ENCODE data around the gene SFT2D1. TPM values are rescaled to one million over a fixed set of nuclear protein-coding genes. Genes with fewer than 3 reads are reported as not detected.

Gene SFT2D1
- total RNA-seq, 1 experiment from 2014 or later: 65.6 TPM

DNA sequence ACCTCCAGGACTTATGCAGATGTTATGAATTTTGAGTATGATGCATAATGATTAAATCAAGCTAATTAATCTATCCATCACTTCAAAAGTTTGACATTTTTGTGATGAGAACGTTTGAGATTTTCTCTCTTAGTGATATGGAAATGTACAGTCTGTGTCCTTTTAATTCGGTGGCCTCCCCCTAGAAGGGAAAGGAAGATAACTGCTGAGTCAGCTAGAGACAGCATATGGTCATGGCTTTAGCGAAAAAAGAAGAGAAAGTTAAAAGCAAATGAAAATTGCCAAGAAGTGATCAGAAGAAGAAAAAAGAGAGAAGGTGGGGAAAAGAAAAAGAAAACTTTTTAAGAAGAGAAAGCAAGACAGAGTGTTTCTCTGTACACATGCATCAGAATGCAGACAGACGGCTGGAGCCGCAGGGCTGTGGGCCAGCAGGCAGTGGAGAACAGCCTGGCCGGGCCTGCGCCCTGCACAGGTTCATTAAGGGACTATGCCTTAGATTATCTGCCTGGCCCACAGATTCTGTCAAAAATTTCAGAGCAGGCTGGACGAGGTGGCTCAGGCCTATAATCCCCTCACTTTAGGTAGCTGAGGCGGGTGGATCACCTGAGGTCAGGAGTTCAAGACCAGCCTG, 41.9 kb downstream of the SFT2D1 start:
- TF ChIP-seq CEBPB (IDR thresholded peaks at IDR 0.05; ENCODE audit: low read depth) (no peak), RAD21 (IDR thresholded peaks at IDR 0.05; ENCODE audit: low read depth) (no peak), POLR2AphosphoS5 (IDR thresholded peaks at IDR 0.05; ENCODE audit: low read depth, low read length) (no peak), YY1 (IDR thresholded peaks at IDR 0.05; ENCODE audit: extremely low read depth, insufficient replicate concordance, low read depth, low read length) (no peak), TCF7L2 (IDR thresholded peaks at IDR 0.05; ENCODE audit: borderline replicate concordance, extremely low read depth, insufficient read depth, insufficient read length) (no peak), SP1 (IDR thresholded peaks at IDR 0.05; ENCODE audit: low read depth) (no peak)
- TF ChIP-seq, protein P1, sequence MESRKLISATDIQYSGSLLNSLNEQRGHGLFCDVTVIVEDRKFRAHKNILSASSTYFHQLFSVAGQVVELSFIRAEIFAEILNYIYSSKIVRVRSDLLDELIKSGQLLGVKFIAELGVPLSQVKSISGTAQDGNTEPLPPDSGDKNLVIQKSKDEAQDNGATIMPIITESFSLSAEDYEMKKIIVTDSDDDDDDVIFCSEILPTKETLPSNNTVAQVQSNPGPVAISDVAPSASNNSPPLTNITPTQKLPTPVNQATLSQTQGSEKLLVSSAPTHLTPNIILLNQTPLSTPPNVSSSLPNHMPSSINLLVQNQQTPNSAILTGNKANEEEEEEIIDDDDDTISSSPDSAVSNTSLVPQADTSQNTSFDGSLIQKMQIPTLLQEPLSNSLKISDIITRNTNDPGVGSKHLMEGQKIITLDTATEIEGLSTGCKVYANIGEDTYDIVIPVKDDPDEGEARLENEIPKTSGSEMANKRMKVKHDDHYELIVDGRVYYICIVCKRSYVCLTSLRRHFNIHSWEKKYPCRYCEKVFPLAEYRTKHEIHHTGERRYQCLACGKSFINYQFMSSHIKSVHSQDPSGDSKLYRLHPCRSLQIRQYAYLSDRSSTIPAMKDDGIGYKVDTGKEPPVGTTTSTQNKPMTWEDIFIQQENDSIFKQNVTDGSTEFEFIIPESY (IDR thresholded peaks at IDR 0.05; ENCODE audit: extremely low read depth, insufficient replicate concordance, low read length): no peak
- TF ChIP-seq, protein P2, sequence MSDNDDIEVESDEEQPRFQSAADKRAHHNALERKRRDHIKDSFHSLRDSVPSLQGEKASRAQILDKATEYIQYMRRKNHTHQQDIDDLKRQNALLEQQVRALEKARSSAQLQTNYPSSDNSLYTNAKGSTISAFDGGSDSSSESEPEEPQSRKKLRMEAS (IDR thresholded peaks at IDR 0.05): no peak
- ATAC-seq (no peak), DNase-seq (ENCODE audit: low read depth, low spot score) (no peak)
- H3K9ac ChIP-seq (ENCODE audit: low read length): no peak overlapping the region
- no peak overlapping the region for H3K27ac ChIP-seq (ENCODE audit: low read depth, low read length)
- ChIA-PET CTCF (no interaction called here), POLR2A (no interaction called here), RAD21 (ENCODE audit: low non-redundant PET in 1 of 2, low total read pairs in 2 of 2, uncharacterized antibody in 2 of 2, unreplicated experiment in 2 of 2) (no interaction called here)
- H3K79me2 ChIP-seq (ENCODE audit: insufficient read depth, low read length): no peaks in the 10 kb centered on the region
- no peaks in the 10 kb centered on the region for H3K36me3 ChIP-seq (ENCODE audit: control insufficient read depth in 1 of 2, insufficient read depth in 2 of 2, low read length in 2 of 2)
- BruUV-seq (replicated peaks): no TSS peak
- H3K4me3 ChIP-seq (replicated peaks in 1 of 2; ENCODE audit: low read depth in 1 of 2, low read length in 2 of 2): no peak overlapping the region
- no peak overlapping the region for H3K4me2 ChIP-seq (ENCODE audit: low read length)
- no peak overlapping the region for H2AFZ ChIP-seq (ENCODE audit: low read depth, low read length, poor library complexity, severe bottlenecking)
- intact Hi-C loops (cut with micrococcal nuclease): no loop called here
- no peaks in the 10 kb centered on the region for H3K9me2 ChIP-seq (ENCODE audit: insufficient read depth)
- H3K9me3 ChIP-seq (ENCODE audit: control insufficient read depth in 1 of 2, insufficient read depth in 1 of 2, low read depth in 1 of 2, low read length in 2 of 2): no peaks in the 10 kb centered on the region
- peaks cover 5% of the 10 kb centered on the region for H3K27me3 ChIP-seq (ENCODE audit: insufficient read depth, low read length)
- H3K4me1 ChIP-seq (ENCODE audit: control insufficient read depth in 1 of 2, insufficient read depth in 2 of 2, low read length in 2 of 2): no peaks in the 10 kb centered on the region
- no peaks in the 10 kb centered on the region for H4K20me1 ChIP-seq (ENCODE audit: insufficient read depth)

Measured in HCT116 (cell line).